Gastrocnemius medialis (tissue), 4 donors: ENCODE results near the gene SIGLEC9. TPM values are rescaled to one million over a fixed set of nuclear protein-coding genes. Genes with fewer than 3 reads are reported as not detected.
"Not testable (repeated sequence)": the region's sequence is repeated elsewhere in the genome, so short reads cannot be mapped to it uniquely, and the experiment has no call there.

Experiments used
- ATAC-seq, 2 donors: fragments of 150-250 bp; one replicate each; pipeline ENCODE4 v1.9.1; 2016
- DNase-seq, 2 donors: peaks; one replicate each; pipeline ENCODE4 v3.0.0-alpha.2; 2019
- H3K27ac ChIP-seq, 4 donors: fragments of 200-600 bp; sonication (generic); 1 replicate in 1 of 4; 2 replicates in 3 of 4; pipeline ENCODE4 v1.5.1; 2016 to 2018; ENCODE audit warnings: mild to moderate bottlenecking in 2 of 4, moderate library complexity in 1 of 4
- H3K27me3 ChIP-seq, 3 donors: fragments of 200-600 bp; sonication (generic) in 2 of 3; 1 replicate in 1 of 3; 2 replicates in 2 of 3; pipeline versions ENCODE4 v1.5.1 to v1.6.0; 2016 to 2019; ENCODE audit warnings: mild to moderate bottlenecking in 1 of 3, moderate library complexity in 1 of 3
- H3K36me3 ChIP-seq, 2 donors: fragments of 200-600 bp; sonication (generic) in 1 of 2; one replicate each; pipeline ENCODE4 v1.5.1; 2017 to 2018
- H3K4me1 ChIP-seq, 2 donors: fragments of 200-600 bp; sonication (generic) in 1 of 2; one replicate each; pipeline ENCODE4 v1.5.1; 2016 to 2017; ENCODE audit warnings: mild to moderate bottlenecking in 2 of 2
- H3K4me3 ChIP-seq, 4 donors: fragments of 200-600 bp; sonication (generic) in 3 of 4; 1 replicate in 1 of 4; 2 replicates in 3 of 4; pipeline ENCODE4 v1.5.1; 2016 to 2019; ENCODE audit warnings: mild to moderate bottlenecking in 2 of 4
- H3K9me3 ChIP-seq, 3 donors: fragments of 200-600 bp; sonication (generic) in 2 of 3; 1 replicate in 1 of 3; 2 replicates in 2 of 3; pipeline ENCODE4 v1.5.1; 2016 to 2019
- POLR2A ChIP-seq, 2 donors: fragments of 450-650 bp; IDR thresholded peaks; one replicate each; pipeline ENCODE4 v1.6.1; 2017; ENCODE audit warnings: antibody characterized with exemption in 2 of 2, mild to moderate bottlenecking in 2 of 2, moderate library complexity in 2 of 2
- in situ Hi-C, 4 donors: fragments of 200-750 bp; cut with MboI; loops; one replicate each; pipeline versions ENCODE4 v1.15.0 to v1.8.0; 2017; ENCODE audit warnings: low sequenced_read_pairs in 4 of 4
- intact Hi-C: fragments of 100-400 bp; cut with DNase I; formaldehyde crosslinking; loops from one replicate; pipeline ENCODE4 v1.15.1; 2023; ENCODE audit warnings: low total_unique reads
- total RNA-seq, 4 donors: library from RNA; depleted of rRNA; stranded (reverse); fragments of >200 nt; gene quantifications; one replicate each; pipeline versions ENCODE4 v1.1.0 to v1.2.3, GENCODE V29; 2016
- TF ChIP-seq, protein P1 (sequence below), 5 experiments: fragments of 450-650 bp in 3 of 5; fragments of 200-600 bp in 2 of 5; sonication (generic) in 2 of 5; IDR thresholded peaks in 4 of 5; conservative IDR thresholded peaks in 1 of 5; 1 replicate in 4 of 5; 2 replicates in 1 of 5; pipeline ENCODE4 v1.5.1; 2016 to 2019; ENCODE audit warnings: antibody characterized with exemption in 5 of 5, mild to moderate bottlenecking in 3 of 5, moderate library complexity in 3 of 5

The SIGLEC9 gene
- total RNA-seq, 4 donors from 2014 or later: 0.72 to 1.4 (median 1.0) TPM; not detected in 1

DNA sequence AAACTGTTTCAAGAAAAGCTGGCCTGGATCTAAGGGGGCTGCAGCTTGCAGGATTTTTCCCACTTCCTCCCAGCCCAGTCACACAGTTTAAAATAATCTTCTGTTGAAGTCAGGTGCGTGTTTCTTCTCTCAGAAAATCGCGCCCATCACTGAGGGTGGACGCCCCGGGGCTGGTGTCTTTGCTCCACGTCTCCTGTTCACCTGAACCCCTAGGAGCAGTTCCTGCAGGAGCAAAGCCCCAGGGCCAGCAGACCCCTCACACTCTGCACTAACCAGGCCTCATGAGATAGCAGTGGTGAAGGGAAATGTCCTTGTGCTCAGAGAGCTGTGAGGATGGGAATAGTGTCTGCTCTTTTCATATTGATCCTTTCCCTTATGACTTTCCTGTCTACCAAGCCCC lies 16.5 kb downstream of the SIGLEC9 start:
- in situ Hi-C loops: no loop called here
- H3K4me3 ChIP-seq: no peak overlapping the region

DNA sequence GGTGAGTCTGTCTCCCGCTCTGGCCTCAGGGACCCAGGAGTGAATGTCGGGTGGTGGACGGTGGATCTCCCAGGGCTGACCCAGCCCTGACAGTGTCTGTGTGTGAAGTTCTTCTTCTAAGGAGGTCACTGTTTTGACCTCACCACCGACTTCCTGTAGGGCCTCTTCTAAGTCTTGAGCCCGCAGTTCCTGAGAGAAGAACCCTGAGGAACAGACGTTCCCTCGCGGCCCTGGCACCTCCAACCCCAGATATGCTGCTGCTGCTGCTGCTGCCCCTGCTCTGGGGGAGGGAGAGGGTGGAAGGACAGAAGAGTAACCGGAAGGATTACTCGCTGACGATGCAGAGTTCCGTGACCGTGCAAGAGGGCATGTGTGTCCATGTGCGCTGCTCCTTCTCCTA lies 17.4 kb downstream of the SIGLEC9 start, which contains the start of gene SIGLEC7:
Gene SIGLEC7 (plus strand): TSS at position 183 of the 400 bp plus-strand sequence. CDS start 69 bp downstream, at position 252.
- in situ Hi-C loops (no loop called here), intact Hi-C loops (no loop called here)
- H3K4me1 ChIP-seq: no peaks in the 10 kb centered on the region
- TF ChIP-seq, protein P1, sequence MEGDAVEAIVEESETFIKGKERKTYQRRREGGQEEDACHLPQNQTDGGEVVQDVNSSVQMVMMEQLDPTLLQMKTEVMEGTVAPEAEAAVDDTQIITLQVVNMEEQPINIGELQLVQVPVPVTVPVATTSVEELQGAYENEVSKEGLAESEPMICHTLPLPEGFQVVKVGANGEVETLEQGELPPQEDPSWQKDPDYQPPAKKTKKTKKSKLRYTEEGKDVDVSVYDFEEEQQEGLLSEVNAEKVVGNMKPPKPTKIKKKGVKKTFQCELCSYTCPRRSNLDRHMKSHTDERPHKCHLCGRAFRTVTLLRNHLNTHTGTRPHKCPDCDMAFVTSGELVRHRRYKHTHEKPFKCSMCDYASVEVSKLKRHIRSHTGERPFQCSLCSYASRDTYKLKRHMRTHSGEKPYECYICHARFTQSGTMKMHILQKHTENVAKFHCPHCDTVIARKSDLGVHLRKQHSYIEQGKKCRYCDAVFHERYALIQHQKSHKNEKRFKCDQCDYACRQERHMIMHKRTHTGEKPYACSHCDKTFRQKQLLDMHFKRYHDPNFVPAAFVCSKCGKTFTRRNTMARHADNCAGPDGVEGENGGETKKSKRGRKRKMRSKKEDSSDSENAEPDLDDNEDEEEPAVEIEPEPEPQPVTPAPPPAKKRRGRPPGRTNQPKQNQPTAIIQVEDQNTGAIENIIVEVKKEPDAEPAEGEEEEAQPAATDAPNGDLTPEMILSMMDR (IDR thresholded peaks at IDR 0.05 in 4 of 5, conservative IDR thresholded peaks at IDR 0.05 in 1 of 5): no peak
- TF ChIP-seq POLR2A (IDR thresholded peaks at IDR 0.05): no peak
- peak; percentile 19 to 38 for DNase-seq
- H3K4me3 ChIP-seq: no peak within 1 kb of the TSS
- H3K27me3 ChIP-seq: no peaks in the 10 kb centered on the region
- H3K27ac ChIP-seq: no peak within 1 kb of the TSS
- ATAC-seq: no peak
- no peaks in the 10 kb centered on the region for H3K36me3 ChIP-seq
- H3K9me3 ChIP-seq: no peaks in the 10 kb centered on the region

More for the DNA sequence above, 16.5 kb downstream of the SIGLEC9 start:
- Histone ChIP-seq H3K27me3 (no peaks in the 10 kb centered on the region), H3K4me1 (no peaks in the 10 kb centered on the region), H3K9me3 (no peaks in the 10 kb centered on the region), H3K27ac (no peak overlapping the region), H3K36me3 (no peaks in the 10 kb centered on the region)
- intact Hi-C loops: no loop called here
- TF ChIP-seq, protein P1 (IDR thresholded peaks at IDR 0.05 in 4 of 5, conservative IDR thresholded peaks at IDR 0.05 in 1 of 5): no peak
- no peak for TF ChIP-seq POLR2A (IDR thresholded peaks at IDR 0.05)
- ATAC-seq (no peak), DNase-seq (no peak)

DNA sequence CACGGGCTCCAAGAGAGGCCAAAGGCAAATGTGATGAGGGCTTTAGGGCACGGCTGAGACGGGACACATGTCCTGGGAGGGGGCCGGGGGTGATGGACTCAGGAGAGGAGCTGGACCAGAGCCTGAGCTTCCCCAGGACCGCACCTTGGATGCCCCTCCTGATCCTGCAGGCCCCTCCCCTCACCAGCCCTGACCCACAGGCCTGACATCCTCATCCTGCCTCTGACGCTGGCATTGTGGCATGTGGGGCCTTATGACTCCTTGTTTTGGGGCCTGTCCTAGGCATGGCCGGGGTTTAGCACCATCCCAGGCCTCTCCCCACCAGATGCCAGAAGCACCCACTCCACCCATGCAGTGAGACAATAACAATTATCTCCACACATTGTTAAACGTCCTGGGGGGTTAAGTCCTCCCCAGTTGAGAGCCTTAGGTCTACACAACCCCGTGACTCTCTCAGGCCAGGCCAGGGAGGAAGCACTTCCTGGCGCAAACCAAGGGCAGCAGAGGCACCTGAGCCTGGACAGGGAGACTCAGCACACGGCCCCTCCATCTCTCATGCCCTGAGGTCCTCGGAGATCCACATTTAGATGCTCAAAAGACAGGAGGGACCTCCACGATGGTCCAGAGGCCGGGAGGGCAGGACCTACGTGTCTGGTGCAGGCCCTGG lies 18.2 kb downstream of the SIGLEC9 start:
- H3K9me3 ChIP-seq, H3K4me1 ChIP-seq, H3K4me3 ChIP-seq, H3K36me3 ChIP-seq, ATAC-seq, DNase-seq, in situ Hi-C loops, H3K27ac ChIP-seq, H3K27me3 ChIP-seq, intact Hi-C loops: not testable (repeated sequence)

DNA sequence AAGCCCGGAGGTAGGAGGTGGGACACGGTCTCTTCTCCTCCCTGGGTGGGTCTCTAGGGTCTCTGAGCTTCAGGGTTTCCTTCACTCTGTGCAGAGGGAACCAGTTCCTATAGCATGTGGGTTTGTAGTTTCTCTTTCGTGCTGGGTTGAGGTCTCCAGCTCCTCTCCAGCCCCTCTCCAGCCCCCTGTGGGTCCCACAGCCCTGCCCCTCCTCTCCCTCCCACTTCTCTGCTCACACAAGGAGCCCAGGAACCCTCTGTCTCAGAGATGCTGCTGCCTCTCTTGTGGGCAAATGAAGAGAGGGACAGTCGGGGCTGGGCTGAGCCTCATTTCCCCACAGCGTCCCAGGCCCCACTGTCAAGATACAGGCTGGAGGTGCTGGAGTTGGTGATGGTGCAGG lies 18.8 kb downstream of the SIGLEC9 start:
- in situ Hi-C loops: no loop called here
- DNase-seq: no peak
- intact Hi-C loops: no loop called here
- no peak for ATAC-seq
- Histone ChIP-seq H3K36me3 (no peaks in the 10 kb centered on the region), H3K9me3 (no peaks in the 10 kb centered on the region), H3K27ac (no peak overlapping the region), H3K4me3 (no peak overlapping the region), H3K27me3 (no peaks in the 10 kb centered on the region), H3K4me1 (no peaks in the 10 kb centered on the region)
- TF ChIP-seq POLR2A (IDR thresholded peaks at IDR 0.05): no peak
- TF ChIP-seq, protein P1 (IDR thresholded peaks at IDR 0.05 in 4 of 5, conservative IDR thresholded peaks at IDR 0.05 in 1 of 5): no peak

DNA sequence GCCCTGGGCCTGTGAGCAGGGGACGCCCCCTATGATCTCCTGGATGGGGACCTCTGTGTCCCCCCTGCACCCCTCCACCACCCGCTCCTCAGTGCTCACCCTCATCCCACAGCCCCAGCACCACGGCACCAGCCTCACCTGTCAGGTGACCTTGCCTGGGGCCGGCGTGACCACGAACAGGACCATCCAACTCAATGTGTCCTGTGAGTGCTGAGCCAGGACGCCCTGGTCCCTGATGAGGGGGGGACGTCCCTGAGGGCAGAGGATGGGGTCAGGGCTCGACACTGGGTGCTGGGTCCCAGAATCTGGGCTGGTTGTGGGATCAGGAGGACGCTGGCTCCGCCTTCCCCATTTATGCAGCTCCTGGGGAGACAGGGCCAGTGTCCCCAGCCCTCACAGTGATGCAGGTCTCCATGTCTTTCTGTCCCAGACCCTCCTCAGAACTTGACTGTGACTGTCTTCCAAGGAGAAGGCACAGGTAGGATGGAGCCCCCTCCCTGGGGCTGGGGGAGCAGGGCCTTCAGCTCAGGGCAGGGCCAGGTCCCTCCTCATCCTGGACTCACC lies 19.9 kb downstream of the SIGLEC9 start:
- Histone ChIP-seq H3K36me3 (no peaks in the 10 kb centered on the region), H3K4me1 (no peaks in the 10 kb centered on the region), H3K27me3 (no peaks in the 10 kb centered on the region), H3K27ac (no peak overlapping the region), H3K4me3 (no peak overlapping the region), H3K9me3 (no peaks in the 10 kb centered on the region)
- in situ Hi-C loops: no loop called here
- TF ChIP-seq POLR2A (IDR thresholded peaks at IDR 0.05): no peak
- TF ChIP-seq, protein P1 (IDR thresholded peaks at IDR 0.05 in 4 of 5, conservative IDR thresholded peaks at IDR 0.05 in 1 of 5): no peak
- ATAC-seq: no peak
- no peak for DNase-seq
- intact Hi-C loops: no loop called here
